Hematopoietic multipotent progenitor cell treated with erythropoietin and hydrocortisone succinate and interleukin-3 and kit ligand, for 6 days (in vitro differentiated cells): ENCODE measurements around the gene ANXA2.

Experiments used
- DNase-seq: peaks from one replicate; pipeline ENCODE4 v3.0.0-alpha.2; 2015

The ANXA2 gene

DNA sequence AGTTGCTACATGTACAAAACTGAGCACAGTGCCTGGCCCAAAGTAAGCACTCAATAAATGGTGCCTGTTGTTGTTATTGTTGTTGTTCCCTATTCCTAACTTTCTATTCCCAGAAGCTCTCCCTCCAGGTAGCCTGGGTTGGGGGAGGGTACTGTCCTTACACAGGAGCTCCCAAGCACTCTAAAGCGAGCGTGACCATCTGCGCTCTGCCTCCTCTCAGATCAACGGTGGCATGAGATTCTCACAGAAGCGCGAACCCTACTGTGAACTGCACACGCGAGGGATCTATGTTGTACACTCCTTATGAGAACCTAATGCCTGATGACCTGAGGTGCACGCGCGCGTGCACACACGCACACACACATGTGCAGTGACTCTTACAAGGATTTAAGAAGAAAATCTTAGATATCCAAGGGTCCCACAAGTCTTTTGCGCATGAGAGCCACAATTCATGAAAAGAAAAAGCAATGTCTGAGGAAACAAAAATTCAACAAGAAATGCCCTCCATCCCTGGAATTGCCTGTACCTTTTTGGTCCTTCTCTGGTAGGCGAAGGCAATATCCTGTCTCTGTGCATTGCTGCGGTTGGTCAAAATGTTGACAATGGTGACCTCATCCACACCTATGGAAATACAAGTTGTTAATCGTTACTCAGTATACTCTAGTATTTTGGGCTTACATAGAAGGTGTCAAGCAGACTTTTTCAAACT is 33.7 kb downstream of the ANXA2 start:
- DNase-seq = no peak

DNA sequence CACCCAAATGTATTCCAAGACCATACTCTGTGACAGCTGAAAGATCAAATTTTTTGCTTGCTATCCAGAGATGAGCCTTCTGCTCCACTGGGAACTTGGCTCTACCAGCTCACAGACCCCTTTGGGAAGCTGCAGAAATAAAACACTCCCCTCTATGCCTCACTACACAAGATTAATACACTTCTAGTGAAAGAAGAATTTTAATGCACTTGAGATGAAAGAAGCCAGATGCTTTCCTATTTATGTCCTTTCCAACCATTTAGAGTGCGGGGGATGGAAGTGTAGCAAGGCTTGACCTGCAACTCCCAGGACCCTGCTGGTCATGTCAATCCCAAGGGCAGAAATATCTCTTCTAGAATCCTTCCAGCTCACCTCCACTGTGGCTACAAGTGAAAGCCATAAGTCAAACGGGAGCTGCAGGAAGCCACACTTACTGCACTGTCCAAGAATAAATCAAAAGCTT is 34.7 kb downstream of the ANXA2 start:
- DNase-seq = no peak

DNA sequence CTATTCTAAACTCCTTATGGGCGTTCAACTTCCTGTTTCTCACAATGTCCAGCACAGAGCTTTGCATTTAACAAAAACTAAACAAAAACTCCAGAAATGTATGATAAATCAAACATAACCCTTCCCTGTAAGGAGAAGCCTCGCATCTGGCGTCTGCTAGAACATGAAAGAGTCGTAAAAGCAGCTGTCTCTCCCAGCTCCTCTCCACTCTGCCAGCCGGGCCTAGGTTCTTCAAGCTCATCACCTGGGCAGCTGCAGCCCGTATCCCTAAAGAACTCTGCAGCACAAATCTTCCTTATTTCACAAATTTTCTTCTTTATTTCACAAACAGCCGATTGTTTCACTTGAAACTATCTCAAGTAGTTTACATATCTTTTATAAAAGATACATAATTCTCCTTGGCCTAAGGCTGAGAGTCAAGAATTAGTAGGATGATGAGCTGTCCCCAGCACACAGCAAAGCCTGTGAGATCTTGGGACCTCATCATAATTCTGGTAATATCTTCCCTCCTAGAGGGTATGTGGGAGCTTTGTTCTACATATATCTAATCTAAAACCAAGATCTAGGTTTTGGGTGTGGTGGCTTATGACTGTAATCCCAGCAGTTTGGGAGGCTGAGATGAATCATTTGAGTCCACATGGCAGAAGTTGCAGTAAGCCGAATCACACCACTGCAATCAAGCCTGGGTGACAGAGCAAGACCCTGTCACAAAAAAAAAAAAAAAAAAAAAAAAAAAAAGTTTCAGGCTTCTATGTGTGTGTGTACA is 35.3 kb downstream of the ANXA2 start:
- DNase-seq = peak; percentile 43

DNA sequence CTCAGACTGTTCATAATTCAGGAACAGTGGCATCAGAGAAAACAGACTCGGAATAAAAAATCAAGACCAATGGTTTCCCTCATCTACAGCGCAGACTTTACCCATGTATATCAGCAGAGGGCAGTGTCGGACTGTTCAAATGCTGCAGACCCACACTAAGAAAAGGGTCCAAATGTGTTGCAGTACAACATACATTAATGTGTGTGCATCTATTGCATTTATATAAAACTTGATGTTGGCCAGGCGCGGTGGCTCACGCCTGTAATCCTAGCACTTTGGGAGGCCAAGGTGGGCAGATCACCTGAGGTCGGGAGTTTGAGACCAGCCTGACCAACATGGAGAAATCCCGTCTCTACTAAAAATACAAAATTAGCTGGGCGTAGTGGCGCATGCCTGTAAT is 38.0 kb downstream of the ANXA2 start:
- DNase-seq = peak; percentile 83

DNA sequence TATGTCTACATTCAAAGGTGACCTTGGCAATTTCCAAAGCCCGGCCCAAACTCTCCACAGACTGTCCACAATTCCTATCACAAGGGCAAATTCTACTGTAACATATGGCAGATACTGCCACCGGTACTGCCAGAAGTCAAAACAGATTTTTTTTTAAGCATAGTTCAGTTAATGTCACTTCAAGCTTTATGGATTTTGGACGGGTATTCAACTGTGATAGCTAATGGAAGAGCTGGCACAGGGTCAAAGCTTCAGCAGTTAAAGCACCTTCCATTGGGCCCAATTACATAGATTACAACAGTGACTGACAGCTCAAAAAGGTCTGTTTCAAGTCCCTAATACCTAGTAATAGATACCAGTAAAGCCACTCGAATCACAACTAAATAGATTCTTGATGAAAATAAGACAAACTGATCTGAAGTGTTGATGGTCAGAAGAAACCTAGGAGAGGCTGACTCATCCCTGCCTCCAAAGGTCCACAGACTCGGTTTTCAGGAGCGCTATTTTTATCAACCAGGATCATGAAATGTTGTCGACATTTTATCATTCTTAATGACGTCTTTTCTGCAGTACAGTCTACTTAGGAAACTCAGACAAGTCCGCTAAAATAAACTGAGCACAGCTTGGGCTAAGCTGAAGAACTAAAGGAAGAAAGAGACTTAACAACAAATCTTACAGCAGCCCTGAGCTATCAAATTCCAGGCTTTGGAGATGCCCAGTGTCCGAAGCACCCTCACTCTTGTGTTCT is 38.7 kb downstream of the ANXA2 start:
- DNase-seq = no peak

DNA sequence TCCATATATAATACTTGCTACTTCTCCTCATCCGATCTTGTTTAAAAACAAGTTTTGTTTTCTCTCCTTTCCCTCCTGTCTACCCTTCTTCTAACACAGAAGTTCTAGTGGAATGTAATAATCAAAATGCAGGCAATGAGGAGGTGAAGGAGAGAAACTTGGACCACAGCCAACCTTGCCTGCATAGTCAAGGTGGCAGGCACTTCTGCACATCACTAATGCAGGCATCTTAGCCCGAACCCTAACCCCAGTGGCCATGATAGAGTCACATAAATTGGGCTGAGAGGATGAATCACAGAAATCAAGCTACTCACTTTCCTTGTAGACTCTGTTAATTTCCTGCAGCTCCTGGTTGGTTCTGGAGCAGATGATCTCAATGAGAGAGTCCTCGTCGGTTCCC is 41.0 kb downstream of the ANXA2 start:
- no peak for DNase-seq

DNA sequence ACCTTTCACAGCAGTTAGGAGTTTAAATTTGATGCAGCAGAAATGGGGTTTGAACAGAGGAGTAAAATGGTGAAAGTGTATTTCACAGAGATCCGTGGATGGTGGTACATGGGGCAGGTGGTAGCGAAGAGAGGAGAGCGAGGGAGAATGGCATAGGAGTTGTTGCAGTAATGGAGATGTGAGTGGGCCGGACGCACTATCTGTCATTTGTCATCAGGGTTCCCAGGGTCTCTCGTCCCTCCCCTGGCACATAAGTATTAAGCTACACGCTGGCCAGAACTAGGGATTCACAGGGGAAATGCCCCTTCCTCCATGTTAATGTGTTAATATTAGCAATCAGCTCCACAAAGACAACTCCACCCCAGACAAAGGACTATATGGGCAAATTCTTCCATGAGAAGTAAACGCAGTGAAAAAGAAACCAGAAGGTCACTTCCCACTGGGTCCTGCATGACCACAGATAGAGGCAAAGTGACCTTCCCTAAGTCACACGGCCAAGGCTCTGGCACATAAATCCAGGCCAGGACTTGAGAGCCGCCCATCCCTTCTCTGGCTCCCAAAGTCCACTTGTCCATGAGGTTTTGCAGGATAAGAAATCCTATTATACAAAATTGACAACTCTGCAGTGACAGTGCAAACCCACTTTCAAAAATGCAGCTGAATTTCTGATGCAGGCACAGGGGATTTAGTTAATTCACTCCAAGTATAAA is 42.5 kb downstream of the ANXA2 start:
- no peak for DNase-seq

DNA sequence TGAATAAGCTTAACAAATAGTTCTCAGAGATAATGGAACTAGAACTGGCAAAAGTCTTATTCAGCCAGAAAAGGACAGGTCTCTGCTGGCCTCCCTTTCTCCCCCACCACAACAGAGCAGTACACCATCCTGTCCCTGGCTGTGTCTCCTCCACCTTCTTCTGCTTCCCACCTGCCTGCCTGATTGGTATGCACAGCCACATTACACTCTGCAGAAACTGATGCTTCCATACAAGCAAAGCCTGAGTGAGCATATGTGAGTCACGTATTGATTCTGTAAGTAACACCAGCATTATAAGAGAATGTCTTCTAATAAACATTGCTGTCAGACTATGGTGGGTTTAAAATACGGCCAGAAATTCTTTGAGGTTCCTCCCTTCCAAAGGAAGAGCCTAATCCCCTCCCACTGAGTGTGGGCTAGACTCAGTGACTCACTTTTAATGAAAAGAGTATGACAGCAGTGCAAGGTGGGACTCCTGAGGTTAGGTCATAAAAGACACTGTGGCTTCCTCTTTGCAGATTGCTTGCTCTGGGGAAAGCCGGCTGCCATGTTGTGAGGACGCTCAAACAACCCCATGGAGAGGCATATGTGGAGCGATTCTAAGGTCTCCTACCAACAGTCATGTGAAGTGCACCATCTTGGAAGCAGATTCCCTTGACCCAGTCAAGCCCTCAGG is 44.4 kb downstream of the ANXA2 start:
- DNase-seq = no peak

DNA sequence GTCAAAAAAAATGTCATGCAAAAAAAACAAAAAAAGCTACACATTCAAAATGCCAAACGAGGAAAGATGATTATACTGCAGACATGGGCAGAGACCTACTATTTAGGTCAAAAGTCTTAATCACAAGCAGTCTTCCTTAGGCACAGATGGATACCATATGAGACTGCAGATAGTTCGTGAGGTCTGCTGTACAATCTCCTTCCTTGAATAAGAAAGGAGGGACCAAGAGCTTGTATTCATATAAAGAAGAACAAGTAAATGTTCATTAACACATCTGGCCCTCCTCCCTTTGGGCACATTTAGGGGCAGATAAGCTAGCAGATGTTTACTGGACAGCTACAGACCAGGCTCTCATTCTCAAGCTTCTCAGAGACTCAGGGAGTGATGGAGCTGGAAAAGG is 45.3 kb downstream of the ANXA2 start:
- DNase-seq = no peak

DNA sequence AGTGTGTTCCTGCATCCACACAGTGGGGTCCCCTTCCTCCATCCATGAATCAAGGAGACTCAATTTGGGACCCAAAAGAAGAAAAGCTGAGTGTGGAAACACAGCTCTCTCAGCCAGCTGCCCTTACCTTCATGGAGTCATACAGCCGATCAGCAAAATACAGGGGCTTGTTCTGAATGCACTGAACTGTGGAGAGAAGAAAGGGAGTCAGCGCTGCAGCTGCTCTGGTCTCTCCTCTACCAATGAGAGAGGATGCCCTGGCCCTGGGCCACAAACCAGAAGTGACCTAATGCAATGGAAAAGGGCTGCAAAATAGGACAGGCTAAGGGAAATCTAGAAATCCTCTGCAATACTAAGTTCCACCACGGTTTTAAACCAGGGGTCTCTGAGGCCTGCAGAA is 46.7 kb downstream of the ANXA2 start:
- no peak for DNase-seq

DNA sequence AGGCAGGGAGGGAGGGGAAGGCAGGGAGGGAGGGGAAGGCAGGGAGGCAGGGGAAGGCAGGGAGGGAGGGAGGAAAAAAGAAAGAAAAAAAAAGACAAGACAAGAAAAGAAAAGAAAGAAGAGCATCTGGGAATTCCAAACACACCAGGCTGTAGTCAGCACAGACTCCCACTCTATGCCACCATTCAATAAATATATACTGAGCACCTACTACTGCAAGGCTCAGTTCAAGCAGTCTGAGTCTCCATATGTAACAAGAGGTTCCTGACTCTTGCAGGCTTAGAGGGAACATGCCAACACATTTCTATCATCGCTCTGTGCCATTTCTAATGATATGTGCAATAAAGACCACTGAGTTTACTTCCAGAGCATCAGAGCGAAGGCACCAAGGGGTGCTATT is 47.7 kb downstream of the ANXA2 start:
- DNase-seq = no peak

DNA sequence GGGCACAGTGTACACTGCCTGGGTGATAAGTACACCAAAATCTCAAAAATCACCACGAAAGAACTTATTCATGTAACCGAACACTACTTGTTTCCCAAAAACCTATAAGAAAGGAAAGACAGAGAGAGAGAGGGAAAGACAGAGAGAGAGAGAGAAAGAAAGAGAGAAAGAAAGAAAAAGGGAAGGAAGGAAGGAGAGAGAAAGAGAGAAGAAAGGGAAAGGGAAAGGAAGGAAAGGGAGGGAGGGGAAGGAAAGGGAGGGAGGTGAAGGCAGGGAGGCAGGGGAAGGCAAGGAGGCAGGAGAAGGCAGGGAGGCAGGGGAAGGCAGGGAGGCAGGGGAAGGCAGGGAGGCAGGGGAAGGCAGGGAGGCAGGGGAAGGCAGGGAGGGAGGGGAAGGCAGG is 48.2 kb downstream of the ANXA2 start:
- DNase-seq = no peak

DNA sequence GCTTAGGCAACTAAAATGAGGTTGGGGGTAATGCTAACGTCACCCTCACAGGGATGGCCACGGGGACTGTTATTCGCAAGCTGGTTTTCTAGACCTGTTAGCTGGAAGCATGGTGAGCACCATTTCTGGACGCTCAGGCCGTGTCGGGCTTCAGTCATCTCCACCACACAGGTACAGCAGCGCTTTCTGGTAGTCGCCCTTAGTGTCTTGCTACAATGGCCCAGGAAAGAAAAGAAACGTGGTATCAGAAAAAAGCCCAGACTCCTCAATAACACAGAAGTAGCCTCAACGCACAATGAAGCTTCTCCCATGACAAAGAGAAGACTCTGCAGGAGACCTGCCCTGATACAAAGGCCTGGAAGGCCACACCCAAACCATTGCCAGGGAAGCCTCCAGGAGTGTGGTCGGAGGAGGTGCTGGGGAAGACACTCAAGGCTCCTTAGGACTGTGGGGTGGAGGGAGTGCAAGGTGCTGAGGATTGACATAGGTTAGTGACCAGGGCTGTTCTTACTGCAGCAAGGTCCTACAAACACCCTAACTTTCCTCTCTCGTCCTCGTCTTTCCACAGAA is 50.2 kb downstream of the ANXA2 start:
- DNase-seq = no peak

DNA sequence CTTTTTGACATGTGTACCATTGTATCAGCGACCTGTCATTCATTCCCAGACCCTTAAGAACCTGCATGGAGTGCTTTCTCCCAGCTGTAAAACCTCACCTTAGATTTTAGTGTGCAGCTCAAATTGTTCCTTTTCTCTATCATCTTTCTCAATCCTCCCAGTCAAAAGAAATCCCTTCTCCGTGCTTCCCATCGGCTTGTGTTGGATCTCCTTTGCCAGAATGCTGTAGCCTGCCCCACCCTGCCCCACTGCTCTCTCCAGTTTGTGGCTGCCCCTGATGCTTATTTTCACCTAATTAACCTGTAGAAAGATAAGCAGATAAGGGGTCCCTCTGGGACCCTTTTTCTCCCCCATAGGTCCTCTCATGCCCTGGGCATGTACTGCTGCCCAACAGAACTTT is 51.1 kb downstream of the ANXA2 start:
- no peak for DNase-seq

DNA sequence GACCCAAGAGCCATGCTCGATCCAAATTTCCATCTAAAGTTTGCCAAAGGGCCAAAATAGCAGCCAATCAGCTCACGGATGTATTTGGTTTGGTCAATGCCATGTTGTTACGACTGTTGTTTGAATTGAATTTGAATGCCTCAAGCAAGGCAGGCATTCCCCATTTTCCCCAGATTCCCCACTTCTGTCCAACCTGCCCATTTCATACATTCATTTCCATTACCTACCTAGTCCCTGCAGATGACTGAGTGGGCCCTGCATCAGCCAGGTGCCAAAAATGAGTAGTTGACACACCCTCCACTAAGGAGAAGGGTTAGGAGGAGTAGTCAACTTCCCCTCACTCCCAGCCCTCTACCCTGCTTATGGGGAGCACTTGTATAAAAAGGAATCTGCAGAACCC is 51.7 kb downstream of the ANXA2 start:
- DNase-seq = no peak

DNA sequence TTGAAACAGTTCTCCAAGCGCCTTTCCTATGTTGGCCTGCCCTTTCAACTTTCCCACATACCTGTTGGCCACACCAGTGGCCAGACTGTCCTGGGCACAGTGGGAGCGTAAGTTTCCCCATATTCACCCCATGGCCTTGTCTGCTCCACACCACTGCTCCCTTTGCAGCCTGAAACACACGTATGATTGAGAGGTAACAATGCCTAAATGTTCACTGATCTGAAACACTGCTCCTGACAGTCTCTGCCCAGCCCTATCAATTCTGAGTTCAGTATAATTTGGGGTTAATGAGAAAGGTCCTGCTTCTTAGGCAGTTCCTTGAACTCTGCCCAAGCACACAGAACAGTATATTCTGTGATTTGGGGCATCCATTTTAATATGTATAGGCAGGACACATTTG is 52.2 kb downstream of the ANXA2 start:
- no peak for DNase-seq

DNA sequence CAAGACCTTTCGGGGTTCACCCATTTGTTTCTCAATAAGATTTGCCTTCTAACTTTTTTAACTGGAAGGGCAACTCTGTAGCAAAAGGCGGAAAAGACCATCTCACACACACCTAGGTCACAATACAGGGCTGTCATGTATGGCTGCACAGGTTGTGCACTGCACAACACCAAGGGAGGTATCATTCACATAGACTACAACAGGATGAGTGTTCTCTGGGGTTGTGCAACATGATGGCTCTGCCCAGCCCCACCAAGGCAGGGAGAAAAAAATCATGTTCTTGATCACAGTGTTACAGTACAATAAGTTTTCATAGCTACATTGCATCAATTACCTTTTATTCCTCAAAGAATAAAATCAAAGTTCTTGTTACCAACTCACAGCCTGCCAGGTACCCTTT is 52.8 kb downstream of the ANXA2 start:
- no peak for DNase-seq

DNA sequence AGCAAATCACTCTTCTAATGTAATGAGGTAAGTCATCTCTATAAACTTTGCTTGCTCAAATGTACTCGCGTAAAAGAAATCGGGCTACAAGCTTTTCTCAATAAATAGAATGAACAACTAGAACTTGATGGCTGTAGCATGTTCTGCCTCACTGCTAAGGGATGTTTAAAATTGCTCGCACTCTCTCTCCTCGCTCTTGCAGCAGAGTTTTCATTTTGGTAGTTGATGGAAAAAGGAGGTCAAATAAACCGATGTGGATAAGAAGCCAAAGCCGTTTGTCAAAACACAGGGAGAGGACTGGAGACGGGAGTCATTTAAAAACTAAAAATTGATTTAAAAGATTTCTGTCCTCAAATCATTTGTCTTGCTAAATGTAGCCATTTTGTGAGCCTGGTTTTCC is 53.3 kb downstream of the ANXA2 start:
- no peak for DNase-seq

DNA sequence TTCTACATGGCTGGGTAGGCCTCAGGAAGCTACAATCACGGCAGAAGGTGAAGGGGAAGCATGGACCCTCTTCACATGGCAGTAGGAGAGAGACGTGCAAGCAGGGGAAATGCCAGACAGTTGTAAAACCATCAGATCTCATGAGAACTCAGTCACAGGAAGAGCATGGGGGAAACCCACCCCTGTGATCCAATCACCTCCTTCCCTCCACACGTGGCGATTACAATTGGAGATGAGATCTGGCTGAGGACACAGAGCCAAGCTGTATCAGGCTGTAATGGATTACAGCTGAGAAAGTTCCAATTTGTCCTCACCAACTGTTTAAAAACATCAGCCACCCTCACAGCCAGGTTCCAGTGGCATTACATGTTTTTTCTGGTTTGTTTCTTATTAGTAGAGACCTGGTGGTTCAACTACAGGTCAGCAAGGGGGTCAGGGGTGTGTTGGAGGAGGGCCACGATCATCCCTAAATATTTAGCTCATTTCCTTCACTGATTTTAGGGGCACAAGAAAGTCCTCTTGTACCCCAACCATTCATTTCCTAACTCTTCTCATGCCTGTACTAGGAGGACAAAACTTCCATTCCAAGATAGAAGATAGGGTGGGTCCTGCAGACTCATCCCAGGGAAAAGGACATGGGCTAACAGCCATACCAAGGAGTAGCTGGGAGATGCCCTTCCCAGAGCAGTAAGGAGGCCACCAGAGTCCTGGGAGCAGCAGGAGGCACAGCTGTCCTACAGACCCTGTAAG is 54.4 kb downstream of the ANXA2 start:
- DNase-seq = no peak

DNA sequence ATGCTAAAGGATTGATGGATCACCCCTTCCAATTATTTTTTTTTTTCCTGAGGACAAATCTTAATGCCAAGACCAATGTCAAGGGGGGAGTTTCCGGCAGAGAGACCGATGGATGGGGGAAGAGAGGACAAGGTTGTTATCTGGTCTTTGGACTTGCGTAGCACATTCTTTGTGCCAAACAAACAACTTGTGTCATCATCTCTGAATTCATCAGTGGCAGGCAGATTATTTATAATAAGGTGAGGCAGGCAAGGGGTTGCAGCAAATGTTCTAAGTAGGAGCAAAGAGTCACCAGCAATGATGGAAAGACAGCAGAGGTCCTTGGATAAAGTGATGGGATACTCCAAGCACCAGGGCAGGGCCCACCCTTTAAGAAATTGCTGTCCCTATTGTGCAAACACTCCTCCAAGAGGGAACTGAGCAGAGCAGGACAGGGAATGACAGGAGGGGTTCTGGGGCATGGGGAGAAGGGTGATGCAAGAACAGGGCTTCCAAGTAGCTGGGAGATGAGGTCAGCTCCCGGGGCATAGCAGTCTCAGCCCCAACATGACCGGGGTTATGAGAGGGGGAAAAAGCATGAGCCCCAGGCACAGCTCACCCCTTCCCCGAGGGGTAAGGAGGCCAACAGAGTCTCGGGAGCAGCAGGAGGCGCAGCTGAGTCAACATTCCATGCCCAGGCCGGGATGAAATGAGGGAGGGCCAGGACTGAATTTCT is 57.4 kb downstream of the ANXA2 start:
- no peak for DNase-seq

DNA sequence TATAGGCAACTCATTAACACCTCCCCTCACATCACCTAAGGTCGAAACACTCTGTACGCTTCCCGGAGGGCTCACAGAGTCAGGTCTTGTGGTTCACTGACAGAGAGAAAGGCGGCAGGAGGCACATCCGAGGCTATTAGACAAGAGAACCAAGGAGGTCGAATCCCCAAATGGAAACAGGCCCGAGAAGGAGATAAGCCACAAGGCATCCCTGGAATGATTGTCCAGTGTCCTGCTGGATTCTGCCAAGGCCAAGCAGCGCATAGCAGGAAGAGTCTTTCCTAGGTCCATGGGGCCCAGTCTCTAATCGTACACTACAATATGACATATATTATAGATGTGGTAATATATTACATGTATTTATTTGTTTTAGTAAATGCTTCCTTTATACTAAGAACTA is 58.5 kb downstream of the ANXA2 start:
- no peak for DNase-seq
